Measurements from ENCODE around the gene SLC35E4. TPM values are rescaled to one million over a fixed set of nuclear protein-coding genes. Genes with fewer than 3 reads are reported as not detected.
"Not testable (repeated sequence)": the region's sequence is repeated elsewhere in the genome, so short reads cannot be mapped to it uniquely, and the experiment has no call there.

The SLC35E4 gene
- polyA plus RNA-seq, 3 donors from 2014 or later = 1.4 to 2.7 (median 2.7) TPM

DNA sequence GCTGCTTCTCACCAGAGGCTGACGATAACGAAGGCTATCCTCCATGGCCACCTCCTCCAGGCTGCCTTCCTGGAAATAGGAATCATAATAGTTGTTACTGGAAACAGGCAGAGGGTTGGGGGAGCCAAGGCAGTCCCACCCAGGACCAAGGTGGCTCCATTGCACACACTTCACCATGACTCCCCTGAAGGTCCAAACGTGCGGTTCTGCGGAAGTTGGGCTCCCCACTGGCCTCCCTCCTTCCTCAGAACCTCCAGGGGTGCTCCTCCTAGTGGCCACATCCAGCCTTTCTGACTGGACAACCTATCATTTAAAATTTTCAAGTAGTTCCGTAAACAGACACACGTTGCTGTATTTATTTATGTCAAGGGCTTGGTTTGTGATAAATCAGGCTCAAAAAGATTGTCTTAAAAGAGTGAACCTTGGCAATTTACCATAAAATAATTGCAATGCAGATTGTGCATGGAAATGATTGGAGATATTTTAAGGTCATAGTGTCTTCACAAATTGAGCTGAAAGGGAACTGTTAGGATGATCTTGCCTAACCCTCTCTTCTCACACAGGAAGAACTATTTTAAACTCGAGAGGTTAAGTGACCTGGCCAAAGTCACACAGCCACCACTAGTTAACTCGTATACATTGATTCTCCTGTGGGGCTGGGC is 30.0 kb upstream of the SLC35E4 start:
- Mint-ChIP-seq H3K27ac (peak overlapping the region in 5 of 6 donors; percentile 36 to 83 (median 54)), H3K36me3 (no peaks in the 10 kb centered on the region), H3K9me3 (no peaks in the 10 kb centered on the region), H3K27me3 (ENCODE audit: low read depth in 3 of 3) (peaks cover 0 to 3% (median 2%) of the 10 kb centered on the region in 3 donors), H3K4me3 (peak overlapping the region; percentile 65 to 90 (median 87)), H3K4me1 (peaks cover 19 to 24% of the 10 kb centered on the region in 2 donors)
- peak; percentile 22 to 34 (median 29) for DNase-seq

DNA sequence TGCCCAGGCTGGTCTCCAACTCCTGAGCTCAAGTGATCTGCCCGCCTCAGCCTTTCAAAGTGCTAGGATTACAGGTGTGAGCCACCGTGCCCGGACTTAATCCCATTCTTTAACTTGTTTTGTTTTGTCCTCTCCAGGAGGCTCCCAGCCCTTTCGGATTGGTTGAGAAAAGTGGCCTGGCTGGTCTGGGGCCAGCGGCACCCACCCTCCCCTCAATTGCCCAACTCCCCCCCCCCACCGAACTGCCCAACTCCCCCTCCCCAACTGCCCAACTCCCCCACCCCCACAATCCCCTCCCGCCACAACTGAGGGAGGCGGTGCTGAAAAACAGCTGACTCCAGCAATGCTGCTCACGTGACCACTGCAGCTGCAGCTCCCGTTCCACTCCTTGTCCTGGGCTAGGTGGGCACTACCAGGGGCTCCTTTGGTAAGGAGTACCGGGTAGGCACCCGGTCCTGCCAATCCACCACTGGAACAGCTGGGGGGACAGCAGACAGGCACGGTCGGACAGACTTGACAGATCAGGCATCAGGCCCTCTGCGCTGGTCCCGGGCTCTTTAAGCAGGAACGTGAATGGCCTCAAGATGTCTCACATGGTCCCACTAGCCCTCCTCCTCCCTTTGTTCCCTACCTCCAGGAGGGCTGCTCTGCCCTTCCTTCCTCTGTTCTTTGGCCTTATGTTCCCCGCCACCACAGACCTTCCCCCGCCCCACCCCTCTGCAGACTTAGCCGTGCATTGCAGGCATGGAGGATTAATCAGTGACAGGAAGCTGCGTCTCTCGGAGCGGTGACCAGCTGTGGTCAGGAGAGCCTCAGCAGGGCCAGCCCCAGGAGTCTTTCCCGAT is 28.9 kb upstream of the SLC35E4 start, which contains the start of gene TCN2:
Gene TCN2 (plus strand): TSS at position 720 of the 845 bp plus-strand sequence. CDS start 158 bp downstream, outside the sequence.
- Mint-ChIP-seq H3K4me1 (peaks cover 19 to 24% of the 10 kb centered on the region in 2 donors), H3K4me3 (peak within 1 kb of the TSS; percentile 87 to 90 (median 88)), H3K27ac (peak within 1 kb of the TSS in 5 of 6 donors; percentile 40 to 84 (median 69)), H3K36me3 (no peaks in the 10 kb centered on the region), H3K9me3 (no peaks in the 10 kb centered on the region), H3K27me3 (ENCODE audit: low read depth in 3 of 3) (peaks cover 0 to 3% (median 2%) of the 10 kb centered on the region in 3 donors)
- peak; percentile 16 to 19 (median 17) for DNase-seq

DNA sequence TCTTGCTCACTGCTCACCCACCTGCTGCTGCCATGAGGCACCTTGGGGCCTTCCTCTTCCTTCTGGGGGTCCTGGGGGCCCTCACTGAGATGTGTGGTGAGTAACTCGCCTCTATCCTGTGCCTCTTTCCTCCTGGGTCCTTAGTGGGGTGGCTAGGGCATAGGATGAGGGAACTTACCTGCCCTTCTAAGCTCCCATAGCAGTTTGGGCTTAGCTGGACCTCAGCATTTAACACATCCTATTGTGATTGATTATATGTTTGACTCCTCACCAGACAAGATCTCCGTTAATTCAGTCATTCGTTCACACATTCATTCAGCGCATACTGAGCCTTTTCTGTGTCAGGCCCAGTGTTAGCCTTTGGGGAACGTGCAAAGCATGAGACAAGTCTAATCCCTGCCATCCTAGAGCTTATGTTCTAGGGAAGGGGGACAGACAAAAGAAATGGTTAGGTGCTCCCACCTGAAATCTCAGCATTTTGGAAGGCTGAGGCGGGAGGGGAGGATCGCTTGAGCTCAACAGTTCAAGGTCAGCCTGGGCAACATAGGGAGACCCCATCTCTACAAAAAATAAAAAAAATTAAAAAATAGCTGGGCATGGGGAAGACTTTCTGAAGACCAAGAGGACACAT is 28.2 kb upstream of the SLC35E4 start:
- no peaks in the 10 kb centered on the region for H3K36me3 Mint-ChIP-seq
- no peak for DNase-seq
- H3K4me1 Mint-ChIP-seq = peaks cover 19 to 24% of the 10 kb centered on the region in 2 donors
- peak overlapping the region; percentile 87 to 90 (median 88) for H3K4me3 Mint-ChIP-seq
- peak overlapping the region in 4 of 6 donors; percentile 40 to 84 (median 70) for H3K27ac Mint-ChIP-seq
- H3K27me3 Mint-ChIP-seq (ENCODE audit: low read depth in 3 of 3) = peaks cover 0 to 3% (median 0%) of the 10 kb centered on the region in 3 donors
- H3K9me3 Mint-ChIP-seq = no peaks in the 10 kb centered on the region

DNA sequence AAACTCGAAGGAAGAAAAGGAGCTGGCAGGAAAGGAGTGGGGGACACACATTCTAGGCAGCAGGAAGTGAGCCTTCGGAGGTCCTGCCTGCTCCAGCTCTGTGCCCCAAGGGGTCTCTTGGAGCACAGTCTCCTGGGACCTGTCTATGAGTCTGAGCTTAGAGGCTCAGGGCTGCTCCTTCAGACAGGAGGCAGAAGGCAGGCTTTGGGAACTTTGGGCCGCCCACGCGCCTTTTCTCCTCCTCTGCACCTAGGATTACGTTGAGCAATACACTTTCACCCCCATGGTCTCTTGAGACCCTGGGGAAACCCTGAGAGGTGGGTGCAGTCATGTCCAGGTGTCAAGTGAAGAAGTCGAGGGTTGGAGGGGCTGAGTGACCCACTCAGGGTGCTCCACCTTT is 27.6 kb upstream of the SLC35E4 start:
- Mint-ChIP-seq H3K36me3 (no peaks in the 10 kb centered on the region), H3K27ac (no peak overlapping the region)

DNA sequence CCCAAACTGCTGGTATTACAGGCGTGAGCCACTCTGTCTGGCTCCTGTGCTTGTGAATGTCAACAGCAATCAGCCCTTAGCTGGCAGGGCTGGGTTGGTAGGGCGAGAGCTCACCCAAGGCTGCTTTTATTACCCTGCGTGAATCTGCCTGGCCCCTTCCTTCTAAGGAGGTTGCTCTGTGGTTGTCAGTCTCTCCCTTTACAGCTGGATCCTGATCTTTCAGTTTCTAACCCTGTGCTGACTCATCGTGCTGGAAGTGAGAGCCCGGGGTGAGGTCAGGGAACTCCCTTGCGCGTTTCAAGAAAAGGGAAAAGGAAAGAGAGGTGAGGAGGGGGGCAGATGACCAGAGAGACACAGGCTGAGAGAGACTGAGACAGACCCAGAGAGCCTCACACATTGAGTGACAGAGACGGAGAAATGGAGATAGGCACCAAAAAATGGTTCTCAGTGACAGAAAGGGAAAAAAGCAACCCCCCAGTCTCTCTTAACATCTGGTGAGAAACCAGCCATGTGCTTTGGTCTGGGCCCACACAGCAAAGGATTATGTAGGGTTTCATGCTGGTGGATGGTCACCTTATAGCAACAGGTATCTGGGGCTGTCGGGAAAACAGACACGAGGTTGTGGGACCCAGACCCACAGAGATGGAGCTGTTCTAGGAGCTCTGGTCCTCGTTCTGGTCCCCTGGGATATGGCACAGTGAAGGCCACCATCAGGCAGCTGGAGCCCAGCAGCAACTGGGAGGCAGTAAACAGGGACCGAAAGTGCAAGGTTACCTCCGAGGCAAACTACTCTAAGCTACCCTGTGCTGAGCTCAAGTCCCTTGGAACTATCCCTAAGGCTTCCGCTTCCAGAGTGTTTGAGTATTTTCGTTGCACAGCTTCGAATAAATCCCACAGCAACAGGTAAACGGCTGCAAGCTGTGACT is 26.1 kb upstream of the SLC35E4 start:
- Mint-ChIP-seq H3K36me3 (no peaks in the 10 kb centered on the region), H3K27ac (peak overlapping the region in 1 of 6 donors; percentile 65), H3K27me3 (ENCODE audit: low read depth in 3 of 3) (peaks cover 0 to 3% (median 0%) of the 10 kb centered on the region in 3 donors), H3K4me3 (peak overlapping the region in 3 of 5 donors; percentile 4 to 52 (median 45)), H3K9me3 (no peaks in the 10 kb centered on the region), H3K4me1 (peaks cover 19 to 24% of the 10 kb centered on the region in 2 donors)
- no peak for DNase-seq

More for the DNA sequence above, 27.6 kb upstream of the SLC35E4 start:
- Mint-ChIP-seq H3K9me3 (no peaks in the 10 kb centered on the region), H3K4me3 (peak overlapping the region in 1 of 5 donors; percentile 18), H3K27me3 (ENCODE audit: low read depth in 3 of 3) (peaks cover 0 to 3% (median 0%) of the 10 kb centered on the region in 3 donors), H3K4me1 (peaks cover 19 to 24% of the 10 kb centered on the region in 2 donors)
- DNase-seq = no peak

DNA sequence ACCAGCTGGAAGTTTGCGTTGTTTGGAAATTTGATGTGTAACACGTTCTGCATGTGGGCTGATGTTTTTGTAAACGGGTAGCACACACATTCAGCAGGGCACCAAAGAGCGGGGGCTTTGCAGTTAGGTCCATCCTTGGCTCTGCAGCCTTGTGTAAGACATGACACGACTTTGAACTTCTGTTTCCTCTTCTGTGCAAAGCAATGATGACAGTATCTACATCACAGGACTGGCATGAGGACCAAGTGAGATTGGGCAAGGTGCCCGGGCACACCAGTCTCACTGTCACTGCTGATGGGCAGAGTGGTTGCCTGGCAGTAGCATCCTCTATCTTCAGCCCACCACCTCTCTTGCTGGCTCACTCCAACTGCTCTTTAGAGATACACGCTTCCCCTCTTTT is 25.3 kb upstream of the SLC35E4 start:
- Mint-ChIP-seq H3K27ac (no peak overlapping the region), H3K9me3 (no peaks in the 10 kb centered on the region), H3K36me3 (no peaks in the 10 kb centered on the region), H3K27me3 (ENCODE audit: low read depth in 3 of 3) (peaks cover 0 to 3% (median 0%) of the 10 kb centered on the region in 3 donors), H3K4me3 (no peak overlapping the region), H3K4me1 (peaks cover 19 to 23% of the 10 kb centered on the region in 2 donors)
- no peak for DNase-seq

DNA sequence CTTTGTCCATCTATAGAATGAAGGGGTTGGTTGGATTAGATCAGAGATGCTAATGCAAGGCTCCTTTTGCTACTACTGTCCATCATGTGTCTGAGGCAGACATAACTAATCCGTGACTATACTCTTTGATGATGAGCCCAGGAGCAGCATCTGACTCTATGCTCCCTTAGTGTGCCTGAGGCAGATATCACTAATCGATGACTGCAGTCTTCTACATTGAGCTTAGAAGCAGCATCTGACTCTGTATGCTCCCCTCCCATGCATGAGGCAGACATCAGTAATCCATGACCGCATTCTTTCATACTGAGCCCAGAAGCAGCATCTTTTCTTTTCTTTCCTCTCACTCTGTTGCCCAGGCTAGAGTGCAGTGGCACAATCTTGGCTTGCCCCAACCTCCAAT is 24.4 kb upstream of the SLC35E4 start:
- peaks cover 0 to 5% (median 2%) of the 10 kb centered on the region in 3 donors for H3K27me3 Mint-ChIP-seq (ENCODE audit: low read depth in 3 of 3)
- H3K36me3 Mint-ChIP-seq = no peaks in the 10 kb centered on the region
- peaks cover 11 to 14% of the 10 kb centered on the region in 2 donors for H3K4me1 Mint-ChIP-seq
- H3K27ac Mint-ChIP-seq = no peak overlapping the region
- DNase-seq = no peak
- H3K4me3 Mint-ChIP-seq = no peak overlapping the region
- H3K9me3 Mint-ChIP-seq = no peaks in the 10 kb centered on the region

DNA sequence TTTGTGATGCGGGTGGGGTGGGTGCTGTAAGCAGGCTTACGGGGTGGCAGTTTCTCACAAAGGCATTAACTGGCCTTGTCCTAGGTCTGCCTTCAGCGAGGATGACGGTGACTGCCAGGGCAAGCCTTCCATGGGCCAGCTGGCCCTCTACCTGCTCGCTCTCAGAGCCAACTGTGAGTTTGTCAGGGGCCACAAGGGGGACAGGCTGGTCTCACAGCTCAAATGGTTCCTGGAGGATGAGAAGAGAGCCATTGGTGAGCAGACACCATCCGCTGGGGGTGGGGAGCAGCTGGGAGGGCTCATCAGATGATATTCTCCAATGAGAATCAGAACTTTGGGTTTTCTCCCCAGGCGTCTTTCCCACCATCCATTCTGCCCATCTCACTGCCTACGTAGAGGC is 22.8 kb upstream of the SLC35E4 start:
- H3K27me3 Mint-ChIP-seq (ENCODE audit: low read depth in 3 of 3) = peaks cover 0 to 3% (median 2%) of the 10 kb centered on the region in 3 donors
- no peaks in the 10 kb centered on the region for H3K36me3 Mint-ChIP-seq
- no peaks in the 10 kb centered on the region for H3K9me3 Mint-ChIP-seq
- H3K4me1 Mint-ChIP-seq = no peaks in the 10 kb centered on the region
- no peak for DNase-seq
- no peak overlapping the region for H3K4me3 Mint-ChIP-seq
- H3K27ac Mint-ChIP-seq = no peak overlapping the region

DNA sequence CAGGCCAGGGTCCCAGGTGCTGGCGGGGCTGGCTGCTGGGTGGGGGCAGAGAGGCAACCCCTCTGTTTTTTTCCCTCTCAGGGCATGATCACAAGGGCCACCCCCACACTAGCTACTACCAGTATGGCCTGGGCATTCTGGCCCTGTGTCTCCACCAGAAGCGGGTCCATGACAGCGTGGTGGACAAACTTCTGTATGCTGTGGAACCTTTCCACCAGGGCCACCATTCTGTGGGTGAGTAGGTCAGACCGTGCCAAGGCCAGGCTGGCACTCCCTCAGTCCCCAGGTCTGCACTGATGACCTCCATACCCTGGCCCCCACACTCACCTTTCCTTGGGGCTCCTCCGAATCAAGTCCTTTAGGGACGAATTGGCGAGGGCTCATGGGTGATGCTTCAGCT is 21.3 kb upstream of the SLC35E4 start:
- no peaks in the 10 kb centered on the region for H3K4me1 Mint-ChIP-seq
- no peaks in the 10 kb centered on the region for H3K36me3 Mint-ChIP-seq
- DNase-seq = no peak
- no peaks in the 10 kb centered on the region for H3K9me3 Mint-ChIP-seq
- no peak overlapping the region for H3K4me3 Mint-ChIP-seq
- no peak overlapping the region for H3K27ac Mint-ChIP-seq
- H3K27me3 Mint-ChIP-seq (ENCODE audit: low read depth in 3 of 3) = peaks cover 0 to 3% (median 2%) of the 10 kb centered on the region in 3 donors

DNA sequence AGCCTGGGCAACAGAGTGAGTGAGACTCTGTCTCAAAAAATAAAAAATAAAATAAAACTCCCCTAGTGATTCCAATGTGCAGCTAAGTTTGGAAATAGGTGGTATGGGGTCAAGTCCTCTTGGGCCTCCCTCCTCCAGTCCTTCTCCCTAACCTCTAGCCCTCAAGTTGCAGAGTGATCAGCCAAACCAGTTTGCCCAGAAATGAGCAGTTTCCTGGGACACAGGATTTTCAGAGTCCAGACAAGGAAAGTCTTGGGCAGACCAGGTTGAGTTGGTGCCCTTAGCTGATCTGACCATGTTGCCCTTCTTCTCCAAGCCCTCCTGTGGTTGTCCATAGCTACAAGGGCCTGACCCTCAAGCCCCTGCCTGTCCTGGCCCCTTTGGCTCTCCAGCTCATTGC is 20.7 kb upstream of the SLC35E4 start:
- DNase-seq = no peak
- Mint-ChIP-seq H3K27ac (no peak overlapping the region), H3K36me3 (no peaks in the 10 kb centered on the region), H3K4me1 (no peaks in the 10 kb centered on the region), H3K9me3 (no peaks in the 10 kb centered on the region), H3K27me3 (ENCODE audit: low read depth in 3 of 3) (peaks cover 0 to 3% (median 2%) of the 10 kb centered on the region in 3 donors), H3K4me3 (no peak overlapping the region)

DNA sequence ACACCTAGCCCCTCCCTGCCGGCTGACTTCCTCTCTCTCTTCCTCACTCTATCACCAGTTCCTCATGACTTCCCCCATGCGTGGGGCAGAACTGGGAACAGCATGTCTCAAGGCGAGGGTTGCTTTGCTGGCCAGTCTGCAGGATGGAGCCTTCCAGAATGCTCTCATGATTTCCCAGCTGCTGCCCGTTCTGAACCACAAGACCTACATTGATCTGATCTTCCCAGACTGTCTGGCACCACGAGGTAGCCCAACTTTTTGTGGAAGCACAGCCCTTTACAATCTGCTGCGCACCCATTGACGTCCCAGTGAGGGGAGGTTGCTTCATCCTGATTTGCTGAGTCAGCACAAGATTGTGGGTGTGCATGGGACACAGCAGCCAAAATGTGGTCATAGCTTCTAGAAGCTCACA is 20.0 kb upstream of the SLC35E4 start:
- H3K27me3 Mint-ChIP-seq (ENCODE audit: low read depth in 3 of 3) = peaks cover 0 to 3% (median 2%) of the 10 kb centered on the region in 3 donors
- H3K9me3 Mint-ChIP-seq = no peaks in the 10 kb centered on the region
- no peaks in the 10 kb centered on the region for H3K4me1 Mint-ChIP-seq
- H3K36me3 Mint-ChIP-seq = no peaks in the 10 kb centered on the region
- peak overlapping the region in 1 of 6 donors; percentile 35 for H3K27ac Mint-ChIP-seq
- no peak overlapping the region for H3K4me3 Mint-ChIP-seq
- no peak for DNase-seq

DNA sequence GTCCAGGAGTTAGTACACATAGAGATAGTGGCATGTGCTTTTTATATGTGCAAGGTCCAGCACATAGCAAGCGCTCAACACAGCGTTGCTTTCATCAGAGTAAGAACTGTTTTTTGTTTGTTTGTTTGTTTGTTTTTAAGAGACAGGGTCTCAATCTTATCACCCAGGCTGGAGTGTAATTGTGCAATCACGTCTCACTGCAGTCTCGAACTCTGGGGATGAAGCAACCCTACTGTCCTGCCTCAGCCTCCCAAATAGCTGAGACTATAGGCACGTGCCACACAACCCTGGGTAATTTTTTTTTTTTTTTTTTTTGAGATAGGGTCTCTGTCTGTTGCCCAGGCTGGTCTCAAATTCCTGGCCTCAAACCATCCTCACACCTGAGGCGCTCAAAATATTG is 17.8 kb upstream of the SLC35E4 start:
- no peak overlapping the region for H3K27ac Mint-ChIP-seq
- no peaks in the 10 kb centered on the region for H3K4me1 Mint-ChIP-seq
- no peaks in the 10 kb centered on the region for H3K9me3 Mint-ChIP-seq
- no peak for DNase-seq
- peaks cover 2 to 5% (median 3%) of the 10 kb centered on the region in 3 donors for H3K27me3 Mint-ChIP-seq (ENCODE audit: low read depth in 3 of 3)
- no peak overlapping the region for H3K4me3 Mint-ChIP-seq
- H3K36me3 Mint-ChIP-seq = no peaks in the 10 kb centered on the region

DNA sequence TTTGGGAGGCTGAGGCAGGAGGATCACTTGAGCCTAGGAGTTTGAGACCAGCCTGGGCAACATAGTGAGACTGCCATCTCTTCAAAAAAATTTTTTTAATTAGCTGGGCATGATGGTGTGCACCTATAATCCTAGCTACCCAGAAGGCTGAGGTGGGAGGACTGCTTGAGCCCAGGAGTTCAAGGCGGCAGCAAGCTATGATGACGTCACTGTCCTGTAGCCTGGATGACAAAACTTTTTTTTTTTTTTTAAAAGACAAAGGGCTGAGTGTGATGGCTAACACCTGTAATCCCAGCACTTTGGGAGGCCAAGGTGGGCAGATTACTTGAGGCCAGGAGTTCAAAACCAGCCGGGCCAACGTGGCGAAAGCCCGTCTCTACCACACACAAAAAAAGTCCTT is 15.7 kb upstream of the SLC35E4 start:
- not testable (repeated sequence) for H3K4me3 Mint-ChIP-seq; DNase-seq; H3K27me3 Mint-ChIP-seq (ENCODE audit: low read depth in 3 of 3); H3K36me3 Mint-ChIP-seq; H3K27ac Mint-ChIP-seq; H3K9me3 Mint-ChIP-seq; H3K4me1 Mint-ChIP-seq
